GM12878 (cell line): ENCODE measurements around the gene MAPK9.

Source experiments
- HCFC1 ChIP-seq: fragments of 150-350 bp; IDR thresholded peaks from 2 replicates; pipeline ENCODE4 v1.6.1; 2014; ENCODE audit warnings: low read length
- NR2F1 ChIP-seq: fragments of 450-650 bp; conservative IDR thresholded peaks from 2 replicates; pipeline ENCODE4 v1.6.1; 2017; ENCODE audit warnings: mild to moderate bottlenecking
- POLR2A ChIP-seq: IDR thresholded peaks from 2 replicates; pipeline ENCODE4 v1.6.1; 2011; ENCODE audit warnings: low read depth, mild to moderate bottlenecking, low read length
- POLR2AphosphoS5 ChIP-seq: IDR thresholded peaks from 2 replicates; pipeline ENCODE4 v1.6.1; 2011; ENCODE audit warnings: mild to moderate bottlenecking, low read length, inconsistent platforms
- POU2F2 ChIP-seq: IDR thresholded peaks from 3 replicates; pipeline ENCODE4 v1.6.1; 2011; ENCODE audit warnings: low read depth, mild to moderate bottlenecking, low read length, borderline replicate concordance
- SP1 ChIP-seq: IDR thresholded peaks from one replicate; pipeline ENCODE4 v1.6.1; 2011; ENCODE audit warnings: low read depth, low read length
- SUPT20H ChIP-seq: IDR thresholded peaks from 2 replicates; pipeline ENCODE4 v1.6.1; 2011; ENCODE audit warnings: low read depth, mild to moderate bottlenecking, low read length, moderate library complexity, borderline replicate concordance; ENCODE audit not compliant: control insufficient read depth
- ZNF274 ChIP-seq: IDR thresholded peaks from one replicate; pipeline ENCODE4 v1.8.0; 2011; ENCODE audit not compliant: insufficient read length, insufficient read depth
- ZZZ3 ChIP-seq: IDR thresholded peaks from 2 replicates; pipeline ENCODE4 v1.6.1; 2011; ENCODE audit warnings: low read depth; ENCODE audit not compliant: control insufficient read depth, insufficient read length
- TF ChIP-seq, protein P1 (sequence below), 3 experiments: IDR thresholded peaks in 2 of 3; conservative IDR thresholded peaks in 1 of 3; 2 replicates each; pipeline ENCODE4 v1.5.1; 2011; ENCODE audit warnings: low read depth in 3 of 3, low read length in 3 of 3, mild to moderate bottlenecking in 3 of 3, control low read depth in 2 of 3, moderate library complexity in 2 of 3, inconsistent platforms in 1 of 3, mixed read lengths in 1 of 3; ENCODE audit not compliant: control insufficient read depth in 2 of 3, insufficient read depth in 1 of 3; ENCODE audit errors: extremely low read depth in 1 of 3
- TF ChIP-seq, protein P2 (sequence below): IDR thresholded peaks from 2 replicates; pipeline ENCODE4 v1.6.1; 2012; ENCODE audit warnings: mild to moderate bottlenecking, low read depth, low read length
- TF ChIP-seq, protein P3 (sequence below): fragments of 450-650 bp; formaldehyde crosslinking; IDR thresholded peaks from 2 replicates; pipeline ENCODE4 v1.5.0; 2022; ENCODE audit warnings: mild to moderate bottlenecking, missing genetic modification characterization
- TF ChIP-seq, protein P4 (sequence below): IDR thresholded peaks from 2 replicates; pipeline ENCODE4 v1.6.1; 2012; ENCODE audit warnings: low read length, inconsistent platforms
- TF ChIP-seq, protein P5 (sequence below): fragments of 450-650 bp; IDR thresholded peaks from 2 replicates; pipeline ENCODE4 v1.6.1; 2014; ENCODE audit warnings: mild to moderate bottlenecking

DNA sequence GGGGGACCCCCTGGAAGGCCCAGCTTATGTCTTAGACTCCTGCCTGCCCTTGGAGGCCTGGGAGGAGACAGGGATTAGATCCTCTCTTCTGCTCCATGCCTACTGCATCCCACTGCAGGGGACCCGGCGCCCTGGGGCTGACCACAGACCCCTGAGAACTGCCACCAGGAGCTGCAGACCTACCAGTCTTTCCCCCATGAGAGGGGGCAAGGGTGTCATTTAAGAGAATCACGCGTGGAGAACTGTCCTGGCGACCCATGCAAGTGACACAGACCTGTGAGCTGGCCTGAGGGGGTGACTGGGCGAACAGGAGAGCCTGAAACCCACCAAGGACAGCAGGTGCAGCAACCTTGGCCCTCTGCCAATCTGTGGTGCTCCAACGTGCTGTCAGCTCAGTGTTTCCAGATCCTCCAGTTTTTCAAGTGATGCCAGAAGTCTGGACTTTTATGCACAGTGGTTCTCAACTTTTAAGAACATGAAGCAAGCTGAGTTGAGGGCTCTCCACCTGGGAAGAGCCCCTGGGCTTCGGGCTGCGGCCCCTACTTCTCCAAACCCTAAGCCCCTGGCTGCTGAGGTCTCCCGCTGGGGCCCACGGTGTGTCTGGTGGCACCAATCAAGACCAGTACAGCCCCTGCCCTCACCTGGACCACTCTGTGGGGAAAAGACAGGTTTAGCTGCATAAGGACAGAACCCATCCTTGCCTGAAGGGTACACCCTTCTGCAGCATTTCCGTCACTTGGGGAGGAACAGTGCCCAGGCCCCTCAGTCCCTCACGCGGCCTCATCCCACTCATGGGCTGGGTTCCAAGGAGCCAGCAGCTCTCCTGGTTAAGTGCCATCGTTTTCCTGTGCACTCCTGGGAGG, 43.1 kb upstream of the MAPK9 start:
- no peak for TF ChIP-seq HCFC1
- TF ChIP-seq, protein P1, sequence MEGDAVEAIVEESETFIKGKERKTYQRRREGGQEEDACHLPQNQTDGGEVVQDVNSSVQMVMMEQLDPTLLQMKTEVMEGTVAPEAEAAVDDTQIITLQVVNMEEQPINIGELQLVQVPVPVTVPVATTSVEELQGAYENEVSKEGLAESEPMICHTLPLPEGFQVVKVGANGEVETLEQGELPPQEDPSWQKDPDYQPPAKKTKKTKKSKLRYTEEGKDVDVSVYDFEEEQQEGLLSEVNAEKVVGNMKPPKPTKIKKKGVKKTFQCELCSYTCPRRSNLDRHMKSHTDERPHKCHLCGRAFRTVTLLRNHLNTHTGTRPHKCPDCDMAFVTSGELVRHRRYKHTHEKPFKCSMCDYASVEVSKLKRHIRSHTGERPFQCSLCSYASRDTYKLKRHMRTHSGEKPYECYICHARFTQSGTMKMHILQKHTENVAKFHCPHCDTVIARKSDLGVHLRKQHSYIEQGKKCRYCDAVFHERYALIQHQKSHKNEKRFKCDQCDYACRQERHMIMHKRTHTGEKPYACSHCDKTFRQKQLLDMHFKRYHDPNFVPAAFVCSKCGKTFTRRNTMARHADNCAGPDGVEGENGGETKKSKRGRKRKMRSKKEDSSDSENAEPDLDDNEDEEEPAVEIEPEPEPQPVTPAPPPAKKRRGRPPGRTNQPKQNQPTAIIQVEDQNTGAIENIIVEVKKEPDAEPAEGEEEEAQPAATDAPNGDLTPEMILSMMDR (IDR thresholded peaks at IDR 0.05 in 2 of 3, conservative IDR thresholded peaks at IDR 0.05 in 1 of 3; ENCODE audit: control insufficient read depth in 2 of 3, extremely low read depth in 1 of 3, insufficient read depth in 1 of 3, low read depth in 3 of 3, low read length in 3 of 3) = no peak
- TF ChIP-seq SP1 = no peak
- TF ChIP-seq, protein P2, sequence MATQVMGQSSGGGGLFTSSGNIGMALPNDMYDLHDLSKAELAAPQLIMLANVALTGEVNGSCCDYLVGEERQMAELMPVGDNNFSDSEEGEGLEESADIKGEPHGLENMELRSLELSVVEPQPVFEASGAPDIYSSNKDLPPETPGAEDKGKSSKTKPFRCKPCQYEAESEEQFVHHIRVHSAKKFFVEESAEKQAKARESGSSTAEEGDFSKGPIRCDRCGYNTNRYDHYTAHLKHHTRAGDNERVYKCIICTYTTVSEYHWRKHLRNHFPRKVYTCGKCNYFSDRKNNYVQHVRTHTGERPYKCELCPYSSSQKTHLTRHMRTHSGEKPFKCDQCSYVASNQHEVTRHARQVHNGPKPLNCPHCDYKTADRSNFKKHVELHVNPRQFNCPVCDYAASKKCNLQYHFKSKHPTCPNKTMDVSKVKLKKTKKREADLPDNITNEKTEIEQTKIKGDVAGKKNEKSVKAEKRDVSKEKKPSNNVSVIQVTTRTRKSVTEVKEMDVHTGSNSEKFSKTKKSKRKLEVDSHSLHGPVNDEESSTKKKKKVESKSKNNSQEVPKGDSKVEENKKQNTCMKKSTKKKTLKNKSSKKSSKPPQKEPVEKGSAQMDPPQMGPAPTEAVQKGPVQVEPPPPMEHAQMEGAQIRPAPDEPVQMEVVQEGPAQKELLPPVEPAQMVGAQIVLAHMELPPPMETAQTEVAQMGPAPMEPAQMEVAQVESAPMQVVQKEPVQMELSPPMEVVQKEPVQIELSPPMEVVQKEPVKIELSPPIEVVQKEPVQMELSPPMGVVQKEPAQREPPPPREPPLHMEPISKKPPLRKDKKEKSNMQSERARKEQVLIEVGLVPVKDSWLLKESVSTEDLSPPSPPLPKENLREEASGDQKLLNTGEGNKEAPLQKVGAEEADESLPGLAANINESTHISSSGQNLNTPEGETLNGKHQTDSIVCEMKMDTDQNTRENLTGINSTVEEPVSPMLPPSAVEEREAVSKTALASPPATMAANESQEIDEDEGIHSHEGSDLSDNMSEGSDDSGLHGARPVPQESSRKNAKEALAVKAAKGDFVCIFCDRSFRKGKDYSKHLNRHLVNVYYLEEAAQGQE = no peak
- TF ChIP-seq POU2F2 = no peak
- no peak for TF ChIP-seq NR2F1
- no peak for TF ChIP-seq ZZZ3
- no peak for TF ChIP-seq SUPT20H
- TF ChIP-seq POLR2A = no peak
- no peak for TF ChIP-seq POLR2AphosphoS5
- TF ChIP-seq ZNF274 = no peak
- TF ChIP-seq, protein P3, sequence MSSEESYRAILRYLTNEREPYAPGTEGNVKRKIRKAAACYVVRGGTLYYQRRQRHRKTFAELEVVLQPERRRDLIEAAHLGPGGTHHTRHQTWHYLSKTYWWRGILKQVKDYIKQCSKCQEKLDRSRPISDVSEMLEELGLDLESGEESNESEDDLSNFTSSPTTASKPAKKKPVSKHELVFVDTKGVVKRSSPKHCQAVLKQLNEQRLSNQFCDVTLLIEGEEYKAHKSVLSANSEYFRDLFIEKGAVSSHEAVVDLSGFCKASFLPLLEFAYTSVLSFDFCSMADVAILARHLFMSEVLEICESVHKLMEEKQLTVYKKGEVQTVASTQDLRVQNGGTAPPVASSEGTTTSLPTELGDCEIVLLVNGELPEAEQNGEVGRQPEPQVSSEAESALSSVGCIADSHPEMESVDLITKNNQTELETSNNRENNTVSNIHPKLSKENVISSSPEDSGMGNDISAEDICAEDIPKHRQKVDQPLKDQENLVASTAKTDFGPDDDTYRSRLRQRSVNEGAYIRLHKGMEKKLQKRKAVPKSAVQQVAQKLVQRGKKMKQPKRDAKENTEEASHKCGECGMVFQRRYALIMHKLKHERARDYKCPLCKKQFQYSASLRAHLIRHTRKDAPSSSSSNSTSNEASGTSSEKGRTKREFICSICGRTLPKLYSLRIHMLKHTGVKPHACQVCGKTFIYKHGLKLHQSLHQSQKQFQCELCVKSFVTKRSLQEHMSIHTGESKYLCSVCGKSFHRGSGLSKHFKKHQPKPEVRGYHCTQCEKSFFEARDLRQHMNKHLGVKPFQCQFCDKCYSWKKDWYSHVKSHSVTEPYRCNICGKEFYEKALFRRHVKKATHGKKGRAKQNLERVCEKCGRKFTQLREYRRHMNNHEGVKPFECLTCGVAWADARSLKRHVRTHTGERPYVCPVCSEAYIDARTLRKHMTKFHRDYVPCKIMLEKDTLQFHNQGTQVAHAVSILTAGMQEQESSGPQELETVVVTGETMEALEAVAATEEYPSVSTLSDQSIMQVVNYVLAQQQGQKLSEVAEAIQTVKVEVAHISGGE (CRISPR knock-in tag) = no peak
- TF ChIP-seq, protein P4, sequence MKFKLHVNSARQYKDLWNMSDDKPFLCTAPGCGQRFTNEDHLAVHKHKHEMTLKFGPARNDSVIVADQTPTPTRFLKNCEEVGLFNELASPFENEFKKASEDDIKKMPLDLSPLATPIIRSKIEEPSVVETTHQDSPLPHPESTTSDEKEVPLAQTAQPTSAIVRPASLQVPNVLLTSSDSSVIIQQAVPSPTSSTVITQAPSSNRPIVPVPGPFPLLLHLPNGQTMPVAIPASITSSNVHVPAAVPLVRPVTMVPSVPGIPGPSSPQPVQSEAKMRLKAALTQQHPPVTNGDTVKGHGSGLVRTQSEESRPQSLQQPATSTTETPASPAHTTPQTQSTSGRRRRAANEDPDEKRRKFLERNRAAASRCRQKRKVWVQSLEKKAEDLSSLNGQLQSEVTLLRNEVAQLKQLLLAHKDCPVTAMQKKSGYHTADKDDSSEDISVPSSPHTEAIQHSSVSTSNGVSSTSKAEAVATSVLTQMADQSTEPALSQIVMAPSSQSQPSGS = no peak
- TF ChIP-seq, protein P5, sequence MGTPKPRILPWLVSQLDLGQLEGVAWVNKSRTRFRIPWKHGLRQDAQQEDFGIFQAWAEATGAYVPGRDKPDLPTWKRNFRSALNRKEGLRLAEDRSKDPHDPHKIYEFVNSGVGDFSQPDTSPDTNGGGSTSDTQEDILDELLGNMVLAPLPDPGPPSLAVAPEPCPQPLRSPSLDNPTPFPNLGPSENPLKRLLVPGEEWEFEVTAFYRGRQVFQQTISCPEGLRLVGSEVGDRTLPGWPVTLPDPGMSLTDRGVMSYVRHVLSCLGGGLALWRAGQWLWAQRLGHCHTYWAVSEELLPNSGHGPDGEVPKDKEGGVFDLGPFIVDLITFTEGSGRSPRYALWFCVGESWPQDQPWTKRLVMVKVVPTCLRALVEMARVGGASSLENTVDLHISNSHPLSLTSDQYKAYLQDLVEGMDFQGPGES = no peak
